ENCODE results near the gene DAGLB. TPM values are rescaled to one million over a fixed set of nuclear protein-coding genes. Genes with fewer than 3 reads are reported as not detected.
"Not testable (repeated sequence)": the region's sequence is repeated elsewhere in the genome, so short reads cannot be mapped to it uniquely, and the experiment has no call there.

The DAGLB gene
- polyA plus RNA-seq, 4 donors = 13.5 to 17.3 (median 15.5) TPM

DNA sequence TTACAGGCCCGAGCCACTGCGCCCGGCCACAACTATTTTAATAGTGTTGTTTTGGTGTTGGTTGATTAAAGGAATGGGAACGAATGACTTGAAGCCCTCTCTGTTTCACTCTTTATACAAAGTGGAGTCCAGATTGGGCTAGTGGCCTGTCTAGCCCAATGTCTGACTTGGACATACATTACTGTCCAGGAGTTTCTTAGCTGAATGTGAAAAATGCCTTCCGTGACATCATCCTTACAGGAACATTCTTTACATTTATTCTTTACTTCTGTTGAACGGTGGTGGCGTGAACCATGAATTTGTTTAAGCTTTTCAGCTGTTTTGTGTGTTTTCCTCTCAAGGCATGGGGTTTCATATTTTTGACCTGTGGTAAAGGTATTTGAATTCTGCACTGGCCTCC is 67.9 kb downstream of the DAGLB start:
- no peak for DNase-seq (ENCODE audit: low read depth in 4 of 4, low spot score in 3 of 4)

DNA sequence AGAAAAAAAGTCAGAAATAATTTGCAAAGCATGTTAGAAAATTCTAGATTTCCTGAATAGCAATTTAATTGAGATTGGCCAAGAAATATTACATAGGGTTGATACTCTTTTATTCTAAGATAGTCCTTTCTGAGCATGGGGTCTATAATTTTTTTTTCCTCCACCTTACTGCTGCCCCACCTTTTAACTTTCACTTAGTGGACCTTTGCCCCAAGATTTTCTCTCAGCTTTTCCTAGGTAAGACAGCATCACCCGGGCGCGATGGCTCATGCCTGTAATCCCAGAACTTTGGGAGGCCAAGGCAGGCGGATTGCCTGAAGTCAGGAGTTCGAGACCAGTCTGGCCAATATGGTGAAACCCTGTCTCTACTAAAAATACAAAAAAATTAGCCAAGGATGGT is 69.2 kb downstream of the DAGLB start:
- not testable (repeated sequence) for DNase-seq (ENCODE audit: low read depth in 4 of 4, low spot score in 3 of 4)

DNA sequence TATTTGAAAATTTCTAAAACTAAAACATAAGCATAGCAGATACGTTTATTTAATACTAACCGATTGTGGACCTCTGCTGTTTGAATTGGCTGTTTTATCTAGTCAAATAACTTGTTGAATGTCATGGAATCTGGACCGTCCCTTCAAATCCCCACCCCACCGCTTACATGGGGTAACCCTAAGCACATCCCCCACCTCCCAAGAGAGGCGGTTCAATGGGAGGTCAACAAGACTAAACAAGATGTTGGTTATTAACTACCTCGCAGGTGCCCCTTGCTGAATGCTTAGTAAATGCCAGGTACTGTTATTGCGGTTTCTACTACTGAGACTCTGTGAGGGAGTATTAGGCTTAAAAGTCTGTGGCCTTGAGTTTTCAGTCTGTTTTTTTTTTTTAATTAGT is 70.9 kb downstream of the DAGLB start:
- DNase-seq (ENCODE audit: low read depth in 4 of 4, low spot score in 3 of 4) = no peak

DNA sequence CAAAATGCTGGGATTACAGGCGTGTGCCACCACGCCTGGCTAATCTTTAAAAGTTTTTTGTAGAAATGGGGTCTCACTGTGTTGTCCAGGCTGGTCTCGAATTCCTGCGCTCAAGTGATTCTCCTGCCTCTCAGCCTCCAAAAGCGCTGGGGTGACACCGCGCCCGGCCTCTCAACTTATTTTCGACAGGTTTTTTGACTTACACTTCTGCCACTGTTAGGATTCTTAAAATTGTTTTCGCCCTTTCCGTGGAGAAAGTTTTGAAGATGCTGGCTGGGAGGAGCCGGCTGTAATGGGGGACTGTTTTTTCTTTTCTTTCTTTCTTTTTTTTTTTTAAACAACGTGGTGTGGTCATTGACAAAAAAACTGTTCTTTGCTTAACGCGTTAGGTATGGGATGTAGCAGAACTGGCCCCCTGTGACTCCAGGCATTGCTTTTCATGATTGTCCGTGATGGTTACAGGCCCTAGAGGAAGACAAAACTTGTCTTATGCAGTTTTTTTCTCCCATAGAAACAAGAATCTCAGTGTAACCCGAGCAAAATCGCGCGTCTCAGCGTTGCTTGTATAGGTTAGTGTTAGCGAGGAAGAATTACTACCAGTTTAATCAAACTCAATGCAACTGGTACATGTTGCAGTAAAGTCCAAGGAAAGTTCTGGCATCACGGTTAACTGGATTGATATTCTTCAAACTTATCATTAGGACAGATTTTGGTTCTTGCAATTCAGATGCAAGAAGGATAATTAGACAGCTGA is 72.2 kb downstream of the DAGLB start:
- peak in 1 of 4 donors; percentile 20 for DNase-seq (ENCODE audit: low read depth in 4 of 4, low spot score in 3 of 4)

GRCh38 chr7:6367701-6368211 is 80.0 kb downstream of the DAGLB start:
- no peak for DNase-seq (ENCODE audit: low read depth in 4 of 4, low spot score in 3 of 4)

GRCh38 chr7:6365451-6365850 is 82.3 kb downstream of the DAGLB start:
- DNase-seq (ENCODE audit: low read depth in 4 of 4, low spot score in 3 of 4) = no peak

GRCh38 chr7:6360841-6361240 is 86.9 kb downstream of the DAGLB start:
- DNase-seq (ENCODE audit: low read depth in 4 of 4, low spot score in 3 of 4) = no peak

DNA sequence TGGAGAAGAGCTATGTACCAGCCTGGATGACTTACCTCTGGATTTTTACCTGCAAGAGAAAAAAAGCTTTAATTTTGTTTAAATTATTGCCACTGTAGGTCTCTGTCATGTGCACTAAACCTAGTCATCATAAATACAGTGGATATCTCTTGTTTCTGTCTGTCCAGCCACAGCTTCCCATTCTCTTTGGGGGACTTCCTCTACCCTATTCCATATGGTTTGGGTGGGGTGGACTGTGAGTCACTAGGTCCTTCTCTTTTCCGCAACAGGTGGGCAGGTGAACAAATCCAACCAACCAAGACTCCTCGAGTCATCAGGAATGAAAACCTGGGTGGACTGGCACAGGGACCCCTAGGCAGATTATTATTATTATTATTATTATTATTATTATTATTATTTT is 88.0 kb downstream of the DAGLB start:
- DNase-seq (ENCODE audit: low read depth in 4 of 4, low spot score in 3 of 4) = no peak

Other genes with a start within 250 kb of the DAGLB start
- 10 to 100 TPM; 36.5 to 42.5 (median 38.1) TPM for gene CYTH3, start 175.3 kb downstream of the DAGLB start, polyA plus RNA-seq (ENCODE audit: insufficient read length in 4 of 4)
- 10 to 100 TPM; 22.9 to 26.3 (median 24.1) TPM for gene FAM220A, start 99.0 kb downstream of the DAGLB start, polyA plus RNA-seq (ENCODE audit: insufficient read length in 4 of 4)
- 100 to 1,000 TPM; 276 to 327 (median 309) TPM for gene RAC1, start 73.4 kb downstream of the DAGLB start, polyA plus RNA-seq (ENCODE audit: insufficient read length in 4 of 4)
- gene KDELR2, start 36.2 kb upstream of the DAGLB start, polyA plus RNA-seq (ENCODE audit: insufficient read length in 4 of 4) = 100 to 1,000 TPM; 193 to 223 (median 210) TPM
- under 1 TPM; 0.52 to 0.78 (median 0.64) TPM for gene GRID2IP, start 103.5 kb upstream of the DAGLB start, polyA plus RNA-seq (ENCODE audit: insufficient read length in 4 of 4)
- 10 to 100 TPM; 78.7 to 98.4 (median 89.2) TPM for gene ZDHHC4, start 129.5 kb upstream of the DAGLB start, polyA plus RNA-seq (ENCODE audit: insufficient read length in 4 of 4)
- 10 to 100 TPM; 31.9 to 38.3 (median 33.3) TPM for gene INTS15, start 142.1 kb upstream of the DAGLB start, polyA plus RNA-seq (ENCODE audit: insufficient read length in 4 of 4)
- gene ZNF853, start 167.7 kb upstream of the DAGLB start, polyA plus RNA-seq (ENCODE audit: insufficient read length in 4 of 4) = 10 to 100 TPM; 15.0 to 18.5 (median 15.8) TPM
- gene ZNF316, start 189.4 kb upstream of the DAGLB start, polyA plus RNA-seq (ENCODE audit: insufficient read length in 4 of 4) = 10 to 100 TPM; 36.5 to 39.8 (median 37.6) TPM